ENCODE results near the gene NID1. TPM values are rescaled to one million over a fixed set of nuclear protein-coding genes. Genes with fewer than 3 reads are reported as not detected.

NID1 gene, protein sequence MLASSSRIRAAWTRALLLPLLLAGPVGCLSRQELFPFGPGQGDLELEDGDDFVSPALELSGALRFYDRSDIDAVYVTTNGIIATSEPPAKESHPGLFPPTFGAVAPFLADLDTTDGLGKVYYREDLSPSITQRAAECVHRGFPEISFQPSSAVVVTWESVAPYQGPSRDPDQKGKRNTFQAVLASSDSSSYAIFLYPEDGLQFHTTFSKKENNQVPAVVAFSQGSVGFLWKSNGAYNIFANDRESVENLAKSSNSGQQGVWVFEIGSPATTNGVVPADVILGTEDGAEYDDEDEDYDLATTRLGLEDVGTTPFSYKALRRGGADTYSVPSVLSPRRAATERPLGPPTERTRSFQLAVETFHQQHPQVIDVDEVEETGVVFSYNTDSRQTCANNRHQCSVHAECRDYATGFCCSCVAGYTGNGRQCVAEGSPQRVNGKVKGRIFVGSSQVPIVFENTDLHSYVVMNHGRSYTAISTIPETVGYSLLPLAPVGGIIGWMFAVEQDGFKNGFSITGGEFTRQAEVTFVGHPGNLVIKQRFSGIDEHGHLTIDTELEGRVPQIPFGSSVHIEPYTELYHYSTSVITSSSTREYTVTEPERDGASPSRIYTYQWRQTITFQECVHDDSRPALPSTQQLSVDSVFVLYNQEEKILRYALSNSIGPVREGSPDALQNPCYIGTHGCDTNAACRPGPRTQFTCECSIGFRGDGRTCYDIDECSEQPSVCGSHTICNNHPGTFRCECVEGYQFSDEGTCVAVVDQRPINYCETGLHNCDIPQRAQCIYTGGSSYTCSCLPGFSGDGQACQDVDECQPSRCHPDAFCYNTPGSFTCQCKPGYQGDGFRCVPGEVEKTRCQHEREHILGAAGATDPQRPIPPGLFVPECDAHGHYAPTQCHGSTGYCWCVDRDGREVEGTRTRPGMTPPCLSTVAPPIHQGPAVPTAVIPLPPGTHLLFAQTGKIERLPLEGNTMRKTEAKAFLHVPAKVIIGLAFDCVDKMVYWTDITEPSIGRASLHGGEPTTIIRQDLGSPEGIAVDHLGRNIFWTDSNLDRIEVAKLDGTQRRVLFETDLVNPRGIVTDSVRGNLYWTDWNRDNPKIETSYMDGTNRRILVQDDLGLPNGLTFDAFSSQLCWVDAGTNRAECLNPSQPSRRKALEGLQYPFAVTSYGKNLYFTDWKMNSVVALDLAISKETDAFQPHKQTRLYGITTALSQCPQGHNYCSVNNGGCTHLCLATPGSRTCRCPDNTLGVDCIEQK
- 100 to 1,000 TPM; 131 to 458 (median 203) TPM for total RNA-seq

DNA sequence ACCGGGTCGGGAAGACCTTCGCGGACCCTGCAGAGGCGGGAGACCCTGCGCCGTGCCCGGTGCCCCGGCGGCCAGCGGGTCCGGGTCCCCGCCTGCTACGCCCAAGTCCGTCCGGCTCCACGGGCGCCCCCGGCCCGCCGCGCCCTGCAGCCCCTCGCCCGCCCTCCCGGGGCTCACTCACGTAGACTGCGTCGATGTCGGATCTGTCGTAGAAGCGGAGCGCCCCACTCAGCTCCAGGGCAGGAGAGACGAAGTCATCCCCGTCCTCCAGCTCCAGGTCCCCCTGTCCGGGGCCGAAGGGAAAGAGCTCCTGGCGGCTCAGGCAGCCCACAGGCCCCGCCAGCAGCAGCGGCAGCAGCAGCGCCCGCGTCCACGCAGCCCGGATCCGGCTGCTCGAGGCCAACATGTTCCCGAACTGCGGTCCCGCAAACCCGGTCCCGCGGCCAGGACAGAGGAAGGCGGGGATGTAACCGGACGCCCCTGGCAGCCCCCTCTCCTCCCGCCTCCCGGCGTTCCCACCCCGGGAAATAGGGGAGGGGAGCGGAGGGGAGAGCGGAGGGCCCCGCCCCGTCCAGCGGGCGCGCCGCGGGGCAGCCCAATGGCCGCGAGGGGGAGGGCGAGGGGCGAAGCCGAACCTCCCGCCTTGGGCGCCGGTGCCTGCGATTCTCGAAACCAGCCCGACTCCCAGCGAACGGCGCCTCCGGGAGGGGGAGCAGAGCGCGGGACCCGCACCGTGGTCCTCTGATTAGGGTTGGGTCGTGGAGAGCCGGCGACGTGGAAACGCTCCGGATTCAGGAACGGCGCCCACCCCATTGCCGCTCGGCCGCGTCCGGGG lies at the start of gene NID1:
Gene NID1 (minus strand): TSS at position 417 of the 835 bp plus-strand sequence. CDS start 11 bp downstream, at position 406.
- TF ChIP-seq, protein P1, sequence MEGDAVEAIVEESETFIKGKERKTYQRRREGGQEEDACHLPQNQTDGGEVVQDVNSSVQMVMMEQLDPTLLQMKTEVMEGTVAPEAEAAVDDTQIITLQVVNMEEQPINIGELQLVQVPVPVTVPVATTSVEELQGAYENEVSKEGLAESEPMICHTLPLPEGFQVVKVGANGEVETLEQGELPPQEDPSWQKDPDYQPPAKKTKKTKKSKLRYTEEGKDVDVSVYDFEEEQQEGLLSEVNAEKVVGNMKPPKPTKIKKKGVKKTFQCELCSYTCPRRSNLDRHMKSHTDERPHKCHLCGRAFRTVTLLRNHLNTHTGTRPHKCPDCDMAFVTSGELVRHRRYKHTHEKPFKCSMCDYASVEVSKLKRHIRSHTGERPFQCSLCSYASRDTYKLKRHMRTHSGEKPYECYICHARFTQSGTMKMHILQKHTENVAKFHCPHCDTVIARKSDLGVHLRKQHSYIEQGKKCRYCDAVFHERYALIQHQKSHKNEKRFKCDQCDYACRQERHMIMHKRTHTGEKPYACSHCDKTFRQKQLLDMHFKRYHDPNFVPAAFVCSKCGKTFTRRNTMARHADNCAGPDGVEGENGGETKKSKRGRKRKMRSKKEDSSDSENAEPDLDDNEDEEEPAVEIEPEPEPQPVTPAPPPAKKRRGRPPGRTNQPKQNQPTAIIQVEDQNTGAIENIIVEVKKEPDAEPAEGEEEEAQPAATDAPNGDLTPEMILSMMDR (IDR thresholded peaks at IDR 0.05): no peak
- peak; percentile 90 for ATAC-seq (ENCODE audit: low FRiP score)

DNA sequence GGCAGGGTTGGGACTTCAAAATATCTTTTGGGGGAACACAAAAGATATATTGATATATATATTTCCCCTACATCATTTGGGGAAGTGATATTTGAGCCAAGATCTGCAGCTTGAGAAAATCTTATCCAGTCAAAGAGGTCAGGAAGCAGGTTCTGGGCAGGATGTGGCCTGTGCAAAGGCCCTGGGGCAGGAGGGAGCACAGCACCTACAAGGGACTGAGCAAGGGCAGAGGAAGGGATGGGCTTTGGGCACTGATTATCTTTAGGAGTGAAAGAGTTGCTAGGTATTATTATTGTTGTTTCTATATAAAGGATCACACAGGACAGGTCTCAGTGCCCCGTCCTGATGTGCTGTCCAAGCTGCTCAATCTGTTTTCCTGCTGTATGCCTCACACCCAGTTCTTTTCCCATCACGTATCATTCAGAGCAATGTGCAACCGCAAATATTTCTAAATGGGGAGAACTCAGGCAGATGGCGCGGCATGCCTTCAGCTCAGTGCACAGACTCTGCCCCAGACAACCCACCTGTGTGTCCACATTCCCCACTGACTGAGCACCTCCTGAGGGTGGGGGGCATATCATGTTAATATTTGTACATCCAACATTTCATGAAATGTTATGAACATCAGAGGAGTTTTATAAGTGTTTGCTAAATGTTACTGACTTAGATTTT lies 49.3 kb upstream of the NID1 start:
- TF ChIP-seq, protein P1 (IDR thresholded peaks at IDR 0.05): no peak
- DNase-seq (ENCODE audit: low spot score): no peak
- no peak for ATAC-seq (ENCODE audit: low FRiP score)

More for the DNA sequence above, at the start of gene NID1:
- DNase-seq (ENCODE audit: low spot score): peak; percentile 27

DNA sequence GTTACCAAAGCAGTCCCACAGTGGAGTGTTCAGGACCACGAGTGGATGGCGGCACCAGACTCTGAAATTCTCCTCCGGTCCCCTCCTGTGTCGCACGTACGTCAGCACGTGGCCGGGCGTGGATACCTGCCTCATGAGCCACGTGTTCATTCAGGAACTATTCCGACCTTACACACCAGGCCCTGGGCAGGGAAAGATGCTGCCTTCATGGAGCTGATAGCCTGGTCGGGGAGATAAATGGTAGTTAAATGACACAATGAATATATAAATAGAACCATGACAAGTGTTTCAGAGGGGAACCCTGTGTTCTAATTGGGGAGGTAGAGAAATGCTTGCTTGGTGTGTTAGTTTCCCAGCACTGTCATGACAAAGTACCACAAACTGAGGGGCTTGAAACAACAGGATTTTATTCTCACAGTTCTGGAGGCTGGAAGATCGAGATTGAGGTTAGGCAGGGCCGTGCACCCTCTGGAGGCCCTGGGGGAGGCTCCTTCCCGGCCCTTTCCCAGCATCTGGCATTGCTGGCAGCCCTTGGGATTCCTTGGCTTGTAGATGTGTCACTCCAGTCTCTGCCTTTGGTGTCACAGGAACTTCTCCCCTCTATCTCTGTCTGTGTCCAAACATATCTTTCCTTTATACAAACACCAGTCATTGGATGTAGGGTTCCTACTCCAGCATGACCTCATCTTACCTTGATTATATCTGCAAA lies 48.6 kb upstream of the NID1 start:
- DNase-seq (ENCODE audit: low spot score) (no peak), ATAC-seq (ENCODE audit: low FRiP score) (no peak)
- TF ChIP-seq, protein P1 (IDR thresholded peaks at IDR 0.05): no peak

DNA sequence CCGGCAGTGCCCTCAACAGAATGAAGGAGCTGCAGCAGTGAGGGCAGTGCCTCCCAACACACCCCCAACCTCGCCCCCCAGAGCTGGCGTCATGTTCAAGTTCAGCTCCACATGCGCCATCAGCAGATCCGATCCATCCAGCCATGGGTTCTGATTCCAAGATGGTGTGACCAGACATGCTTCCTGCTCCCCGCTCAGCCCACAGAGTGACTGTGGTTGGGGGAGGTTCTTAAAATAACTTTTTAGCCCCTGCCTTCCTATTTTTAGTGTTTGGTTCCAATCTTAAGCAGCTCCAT lies 47.4 kb upstream of the NID1 start:
- ATAC-seq (ENCODE audit: low FRiP score): no peak
- TF ChIP-seq, protein P1 (IDR thresholded peaks at IDR 0.05): no peak
- no peak for DNase-seq (ENCODE audit: low spot score)

DNA sequence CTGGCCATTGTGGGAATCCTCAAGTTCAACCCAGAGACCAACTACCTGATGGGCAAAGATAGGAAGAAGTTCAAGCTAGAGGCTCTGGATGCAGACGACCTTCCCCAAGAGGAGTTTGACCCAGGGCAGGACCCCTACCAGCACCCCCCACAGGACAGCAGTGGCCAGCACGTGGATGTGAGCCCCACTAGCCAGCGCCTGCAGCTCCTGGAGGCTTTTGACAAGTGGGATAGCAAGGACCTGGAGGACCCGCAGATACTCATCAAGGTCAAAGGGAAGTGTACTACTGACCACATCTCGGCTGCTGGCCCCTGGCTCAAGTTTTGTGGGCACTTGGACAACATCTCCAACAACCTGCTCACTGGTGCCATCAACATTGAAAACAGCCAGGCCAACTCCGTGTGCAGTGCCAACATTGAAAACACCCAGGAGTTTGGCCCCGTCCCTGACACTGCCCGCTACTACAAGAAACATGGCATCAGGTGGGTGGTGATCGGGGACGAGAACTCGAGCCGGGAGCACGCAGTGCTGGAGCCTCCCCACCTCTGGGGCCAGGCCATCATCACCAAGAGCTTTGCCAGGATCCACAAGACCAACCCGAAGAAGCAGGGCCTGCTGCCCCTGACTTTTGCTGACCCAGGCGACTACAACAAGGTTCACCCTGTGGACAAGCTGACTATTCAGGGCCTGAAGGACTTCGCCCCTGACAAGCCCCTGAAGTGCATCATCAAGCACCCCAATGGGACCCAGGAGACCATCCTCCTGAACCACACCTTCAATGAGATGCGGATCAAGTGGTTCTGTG lies 46.8 kb upstream of the NID1 start:
- ATAC-seq (ENCODE audit: low FRiP score) (no peak), DNase-seq (ENCODE audit: low spot score) (no peak)
- TF ChIP-seq, protein P1 (IDR thresholded peaks at IDR 0.05): no peak
